Choroid plexus epithelial cell (primary cell): ENCODE data around the gene UBL4B.

ENCODE experiments used
- DNase-seq: peaks from one replicate; pipeline ENCODE4 v3.0.0-alpha.2; 2010; ENCODE audit warnings: low read depth
- H3K4me3 ChIP-seq: 2 replicates; pipeline ENCODE4 v1.5.1; 2011; ENCODE audit warnings: low read depth, mild to moderate bottlenecking, control low read depth, low read length, moderate library complexity
- TF ChIP-seq, protein P1 (sequence below): conservative IDR thresholded peaks from 2 replicates; pipeline ENCODE4 v1.5.1; 2011; ENCODE audit warnings: low read depth, mild to moderate bottlenecking, control low read depth, inconsistent platforms, low read length, moderate library complexity

UBL4B gene

GRCh38 chr1:110091791-110092190 is 20.5 kb upstream of the UBL4B start:
- TF ChIP-seq, protein P1, sequence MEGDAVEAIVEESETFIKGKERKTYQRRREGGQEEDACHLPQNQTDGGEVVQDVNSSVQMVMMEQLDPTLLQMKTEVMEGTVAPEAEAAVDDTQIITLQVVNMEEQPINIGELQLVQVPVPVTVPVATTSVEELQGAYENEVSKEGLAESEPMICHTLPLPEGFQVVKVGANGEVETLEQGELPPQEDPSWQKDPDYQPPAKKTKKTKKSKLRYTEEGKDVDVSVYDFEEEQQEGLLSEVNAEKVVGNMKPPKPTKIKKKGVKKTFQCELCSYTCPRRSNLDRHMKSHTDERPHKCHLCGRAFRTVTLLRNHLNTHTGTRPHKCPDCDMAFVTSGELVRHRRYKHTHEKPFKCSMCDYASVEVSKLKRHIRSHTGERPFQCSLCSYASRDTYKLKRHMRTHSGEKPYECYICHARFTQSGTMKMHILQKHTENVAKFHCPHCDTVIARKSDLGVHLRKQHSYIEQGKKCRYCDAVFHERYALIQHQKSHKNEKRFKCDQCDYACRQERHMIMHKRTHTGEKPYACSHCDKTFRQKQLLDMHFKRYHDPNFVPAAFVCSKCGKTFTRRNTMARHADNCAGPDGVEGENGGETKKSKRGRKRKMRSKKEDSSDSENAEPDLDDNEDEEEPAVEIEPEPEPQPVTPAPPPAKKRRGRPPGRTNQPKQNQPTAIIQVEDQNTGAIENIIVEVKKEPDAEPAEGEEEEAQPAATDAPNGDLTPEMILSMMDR, result no peak
- no peak overlapping the region for H3K4me3 ChIP-seq

DNA sequence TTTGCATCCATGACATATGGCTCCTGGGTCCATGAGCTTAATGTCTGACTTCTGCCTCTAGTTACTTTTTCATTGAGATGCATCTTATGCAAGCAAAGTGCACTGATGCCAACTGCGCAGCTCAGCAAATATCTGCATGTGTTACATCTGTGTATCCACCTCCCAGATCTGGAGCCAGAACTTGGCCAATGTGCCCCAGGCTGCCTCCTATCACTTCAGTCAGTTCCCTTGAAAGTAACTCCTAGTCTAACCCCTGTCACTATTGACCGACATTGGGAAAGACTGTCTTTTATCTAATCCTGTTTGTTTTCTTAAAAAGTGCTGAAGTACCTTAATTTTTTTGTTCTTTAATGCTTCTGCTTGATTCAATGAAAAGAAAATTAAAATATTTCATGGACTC is 19.3 kb upstream of the UBL4B start:
- H3K4me3 ChIP-seq, result no peak overlapping the region
- TF ChIP-seq, protein P1, result no peak
- DNase-seq, result no peak

More at GRCh38 chr1:110091791-110092190, 20.5 kb upstream of the UBL4B start:
- no peak for DNase-seq

DNA sequence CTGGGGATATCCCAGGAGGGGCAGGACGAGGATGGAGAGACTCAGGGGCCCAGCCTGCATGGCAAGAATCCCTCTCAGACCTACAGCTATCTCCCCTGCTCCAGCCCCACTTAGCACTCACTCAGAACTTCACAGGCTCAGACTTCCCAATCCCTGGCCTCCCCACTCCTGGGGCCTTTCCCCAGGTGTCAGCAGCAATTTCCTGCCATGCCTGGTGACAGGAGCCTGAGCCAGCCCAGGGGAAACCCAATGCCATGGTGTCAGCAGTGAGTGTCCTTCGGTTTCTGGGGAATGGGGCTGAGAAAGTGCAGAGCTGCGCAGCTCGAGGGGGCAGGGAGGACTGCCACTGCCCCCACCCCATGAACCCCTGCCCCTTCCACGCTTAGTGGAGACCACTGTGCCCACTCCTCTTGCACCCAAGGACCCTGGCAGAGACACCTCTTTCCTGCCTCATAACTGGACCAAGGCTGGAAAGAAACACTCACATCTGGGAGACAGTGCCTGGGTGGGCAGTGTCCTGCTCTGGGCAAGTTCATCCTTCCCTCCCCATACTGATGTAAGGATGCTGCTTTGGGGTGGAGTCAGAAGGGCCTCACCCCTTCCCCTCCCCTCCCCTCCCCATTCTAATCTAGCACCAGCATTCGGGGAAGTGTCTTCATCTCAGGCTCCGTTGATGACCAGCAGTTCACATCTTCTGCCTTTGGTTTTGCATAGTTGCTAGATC is 17.1 kb upstream of the UBL4B start:
- H3K4me3 ChIP-seq, result no peak overlapping the region
- TF ChIP-seq, protein P1, result no peak
- DNase-seq, result no peak

GRCh38 chr1:110097507-110098221 is 14.6 kb upstream of the UBL4B start:
- H3K4me3 ChIP-seq, result no peak overlapping the region
- no peak for DNase-seq
- TF ChIP-seq, protein P1, result no peak

GRCh38 chr1:110098222-110099026 is 13.8 kb upstream of the UBL4B start:
- no peak for DNase-seq
- H3K4me3 ChIP-seq, result no peak overlapping the region
- TF ChIP-seq, protein P1, result no peak

DNA sequence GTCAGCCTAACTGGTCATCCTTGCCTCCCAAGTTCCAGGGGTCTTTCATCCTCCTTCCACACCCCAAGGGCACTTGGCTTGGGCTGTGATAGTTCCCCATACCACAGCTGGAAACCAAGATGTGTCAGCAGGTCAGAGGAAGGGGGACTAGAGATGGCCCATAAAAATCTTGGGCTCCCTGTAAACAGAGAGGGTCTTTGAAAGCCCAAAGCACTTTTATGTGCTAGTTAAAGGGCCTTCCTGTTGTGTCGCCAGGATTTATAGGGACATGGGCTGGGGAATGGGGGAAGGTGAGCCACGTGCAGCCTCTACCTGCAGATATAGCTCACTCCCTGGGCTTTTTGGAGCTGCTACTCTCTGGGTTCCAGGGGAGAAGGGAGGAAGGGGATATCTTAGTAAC is 11.9 kb upstream of the UBL4B start:
- TF ChIP-seq, protein P1, result no peak
- DNase-seq, result no peak
- no peak overlapping the region for H3K4me3 ChIP-seq
